HUES48 (cell line): ENCODE data around the gene PRSS12.

ENCODE experiments used
- H3K27ac ChIP-seq: one replicate; pipeline ENCODE4 v1.7.0; 2013; ENCODE audit warnings: low read depth, low read length, inconsistent platforms
- H3K27me3 ChIP-seq: 2 replicates; pipeline ENCODE4 v1.6.1; 2013; ENCODE audit warnings: mild to moderate bottlenecking, low read length; ENCODE audit not compliant: control insufficient read depth, insufficient read depth
- H3K36me3 ChIP-seq: 2 replicates; pipeline ENCODE4 v1.6.1; 2013; ENCODE audit warnings: low read length; ENCODE audit not compliant: control insufficient read depth, insufficient read depth
- H3K4me1 ChIP-seq: 2 replicates; pipeline ENCODE4 v1.6.1; 2013; ENCODE audit warnings: mild to moderate bottlenecking, low read length; ENCODE audit not compliant: control insufficient read depth, insufficient read depth
- H3K4me3 ChIP-seq: 2 replicates; pipeline ENCODE4 v1.5.1; 2013; ENCODE audit warnings: mild to moderate bottlenecking, low read depth, low read length
- H3K9ac ChIP-seq: 2 replicates; pipeline ENCODE4 v1.6.1; 2013; ENCODE audit warnings: mild to moderate bottlenecking, low read depth, low read length, moderate library complexity
- H3K9me3 ChIP-seq: 2 replicates; pipeline ENCODE4 v1.6.1; 2013; ENCODE audit warnings: low read length; ENCODE audit not compliant: control insufficient read depth, insufficient read depth

PRSS12 gene

DNA sequence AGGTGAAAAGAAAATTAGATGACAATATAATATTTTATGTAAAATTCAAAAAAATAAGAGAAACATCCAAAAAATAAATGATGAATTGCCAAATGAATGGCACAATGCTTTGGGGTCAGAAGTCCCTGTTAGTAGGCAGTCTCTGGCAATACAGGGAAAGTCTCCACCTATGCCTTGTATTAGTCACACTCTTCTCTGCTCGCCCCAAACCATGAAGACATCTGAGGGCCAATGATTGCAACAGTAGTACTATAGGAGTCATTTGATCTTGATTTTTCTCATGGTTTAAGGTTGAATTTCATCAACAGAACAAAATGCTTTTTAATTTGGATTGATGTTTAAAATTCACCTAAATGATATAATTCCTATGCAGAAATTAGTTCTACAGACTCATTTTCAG is 3.9 kb upstream of the PRSS12 start:
- no peak overlapping the region for H3K27ac ChIP-seq
- no peaks in the 10 kb centered on the region for H3K9me3 ChIP-seq
- H3K27me3 ChIP-seq, result peaks cover 21% of the 10 kb centered on the region
- no peak overlapping the region for H3K4me3 ChIP-seq
- peaks cover 9% of the 10 kb centered on the region for H3K4me1 ChIP-seq
- H3K36me3 ChIP-seq, result no peaks in the 10 kb centered on the region
- no peak overlapping the region for H3K9ac ChIP-seq

DNA sequence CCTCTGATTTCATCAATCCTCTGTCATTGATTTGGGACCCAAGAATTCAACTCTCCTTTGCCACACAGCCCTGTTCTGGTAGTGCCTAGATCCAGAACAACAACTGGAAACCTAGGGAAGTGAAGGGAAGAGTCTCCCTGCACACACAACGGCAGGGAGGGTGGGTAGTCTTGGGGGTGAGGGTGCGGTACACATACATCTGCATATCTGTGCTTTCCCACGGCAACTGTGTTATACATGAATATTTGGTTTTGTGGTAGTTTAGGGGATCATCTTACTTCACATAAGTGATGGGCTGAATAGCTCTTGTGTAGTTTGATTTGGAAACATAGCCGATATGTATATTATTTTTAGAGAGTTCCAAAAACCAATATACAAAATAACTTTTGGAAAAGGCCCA is 3.3 kb upstream of the PRSS12 start:
- Histone ChIP-seq H3K27ac (no peak overlapping the region), H3K9me3 (no peaks in the 10 kb centered on the region), H3K4me3 (no peak overlapping the region), H3K9ac (no peak overlapping the region), H3K4me1 (peaks cover 10% of the 10 kb centered on the region), H3K27me3 (peaks cover 27% of the 10 kb centered on the region), H3K36me3 (no peaks in the 10 kb centered on the region)

DNA sequence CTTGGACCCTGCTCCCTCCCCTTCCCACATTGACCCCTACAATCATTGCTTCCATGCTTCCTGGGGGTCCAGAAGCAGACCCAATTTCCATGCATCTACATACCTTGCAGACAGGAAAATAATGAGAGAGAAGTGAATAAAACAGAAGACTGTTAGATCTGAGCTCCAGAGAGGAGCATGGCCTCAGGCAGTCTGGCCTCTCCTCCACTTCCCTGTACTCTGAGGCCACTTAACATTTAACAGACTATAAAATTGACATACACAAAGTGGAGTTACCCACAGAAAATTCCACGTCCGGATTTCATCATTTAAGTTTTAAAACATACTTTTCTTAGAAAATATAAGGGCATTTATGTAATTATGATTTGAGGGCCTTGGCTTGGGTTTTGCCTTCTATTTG is 2.1 kb upstream of the PRSS12 start:
- Histone ChIP-seq H3K27ac (no peak overlapping the region), H3K4me1 (peaks cover 10% of the 10 kb centered on the region), H3K27me3 (peaks cover 33% of the 10 kb centered on the region), H3K9me3 (no peaks in the 10 kb centered on the region), H3K36me3 (no peaks in the 10 kb centered on the region), H3K4me3 (no peak overlapping the region), H3K9ac (no peak overlapping the region)

DNA sequence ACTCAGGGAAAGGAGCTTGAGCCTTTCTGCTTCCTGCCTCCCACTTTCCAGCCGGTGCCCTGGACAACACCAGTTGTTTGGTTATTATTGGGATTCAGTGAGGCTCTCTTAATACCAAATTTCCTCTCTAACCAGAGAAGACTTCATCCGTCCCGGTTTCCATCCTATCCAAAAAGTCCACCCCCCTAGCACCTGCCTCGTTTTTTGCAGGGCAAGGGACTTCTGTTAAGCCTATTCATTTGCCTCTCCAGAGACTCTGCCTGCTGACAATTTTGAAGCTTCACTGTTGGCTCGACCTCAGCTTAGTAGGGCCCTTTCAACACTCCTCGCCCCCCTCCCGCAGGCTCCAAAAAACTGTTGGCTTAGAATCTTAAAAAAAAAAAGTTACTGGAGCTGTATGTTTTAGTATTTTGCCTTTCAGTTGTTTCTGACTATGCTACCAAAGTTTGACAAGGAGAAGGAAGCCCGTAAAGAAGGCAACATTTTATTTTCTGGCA is 779 bp upstream of the PRSS12 start:
- Histone ChIP-seq H3K27me3 (peaks cover 33% of the 10 kb centered on the region), H3K9ac (no peak overlapping the region), H3K4me1 (peaks cover 10% of the 10 kb centered on the region), H3K9me3 (no peaks in the 10 kb centered on the region), H3K36me3 (no peaks in the 10 kb centered on the region), H3K27ac (no peak overlapping the region), H3K4me3 (peak overlapping the region; percentile 76)

DNA sequence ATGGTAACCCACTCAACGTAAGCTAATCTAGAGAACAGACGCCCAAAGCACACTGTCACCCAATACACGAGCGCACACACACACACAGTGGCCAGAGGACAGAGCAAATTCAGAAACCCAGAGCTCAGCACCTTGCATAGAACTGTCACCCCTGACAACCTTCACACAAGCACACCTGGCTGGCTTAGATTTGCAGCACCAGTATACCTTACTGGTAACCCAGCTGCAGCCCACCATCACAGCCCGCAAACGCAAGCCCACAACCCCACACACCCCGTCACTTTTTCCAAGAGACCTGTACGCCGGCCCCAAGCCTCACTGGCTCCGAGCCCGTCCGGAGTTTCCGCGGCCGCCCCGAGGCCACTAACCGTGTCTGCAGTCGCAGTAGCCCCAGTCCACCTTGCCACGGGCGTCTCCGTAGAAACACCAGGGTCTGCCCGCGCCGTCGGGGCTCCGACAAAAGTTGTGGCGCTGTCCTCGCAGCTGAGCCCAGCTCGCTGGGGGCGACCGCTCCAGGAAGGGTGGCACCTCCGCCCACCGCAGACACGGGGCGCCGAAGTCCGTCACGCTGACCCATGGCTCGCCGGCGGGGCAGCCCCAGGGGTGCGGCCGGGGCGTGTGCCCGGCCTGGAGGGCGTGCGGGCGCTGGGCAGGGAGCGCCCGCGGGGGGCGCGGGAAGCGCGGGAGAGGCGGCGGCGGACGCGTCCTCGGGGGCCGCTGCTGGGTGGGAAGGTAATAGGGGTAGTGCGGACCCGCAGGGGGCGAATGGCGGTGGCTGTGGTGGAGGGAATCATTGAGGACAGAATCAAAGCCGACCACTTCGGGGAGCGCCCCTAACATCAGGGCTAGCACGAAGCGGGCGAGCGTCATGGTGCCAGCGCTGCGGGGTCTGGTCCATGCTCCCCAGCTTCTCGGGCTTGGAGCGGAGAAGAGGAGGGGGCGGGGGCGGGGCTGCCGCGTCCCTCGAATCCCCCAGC is 664 bp downstream of the PRSS12 start:
- Histone ChIP-seq H3K9ac (no peak overlapping the region), H3K4me3 (peak overlapping the region; percentile 76), H3K36me3 (no peaks in the 10 kb centered on the region), H3K27ac (no peak overlapping the region), H3K27me3 (peaks cover 33% of the 10 kb centered on the region), H3K9me3 (no peaks in the 10 kb centered on the region), H3K4me1 (peaks cover 10% of the 10 kb centered on the region)

DNA sequence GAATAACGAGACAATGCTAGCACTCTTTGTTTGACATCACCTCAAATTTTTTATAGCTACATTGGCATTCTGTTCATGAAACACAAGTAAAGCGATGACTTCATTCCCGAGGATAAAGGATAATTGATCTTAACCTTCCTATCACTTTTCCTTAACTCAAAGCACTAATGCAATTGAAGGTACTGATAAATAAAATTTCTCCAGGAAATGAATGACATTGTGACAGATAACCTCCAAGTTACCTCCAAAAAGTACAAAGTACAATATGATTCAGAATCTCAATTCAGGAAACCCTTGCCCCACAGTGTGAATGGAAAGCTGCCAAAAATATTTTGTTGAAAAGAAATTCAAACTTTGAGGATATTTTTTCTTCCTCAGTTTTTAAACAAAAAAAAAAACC is 1.8 kb downstream of the PRSS12 start:
- H3K9me3 ChIP-seq, result no peaks in the 10 kb centered on the region
- no peak overlapping the region for H3K9ac ChIP-seq
- no peaks in the 10 kb centered on the region for H3K36me3 ChIP-seq
- peaks cover 33% of the 10 kb centered on the region for H3K27me3 ChIP-seq
- peaks cover 16% of the 10 kb centered on the region for H3K4me1 ChIP-seq
- no peak overlapping the region for H3K27ac ChIP-seq
- H3K4me3 ChIP-seq, result no peak overlapping the region

DNA sequence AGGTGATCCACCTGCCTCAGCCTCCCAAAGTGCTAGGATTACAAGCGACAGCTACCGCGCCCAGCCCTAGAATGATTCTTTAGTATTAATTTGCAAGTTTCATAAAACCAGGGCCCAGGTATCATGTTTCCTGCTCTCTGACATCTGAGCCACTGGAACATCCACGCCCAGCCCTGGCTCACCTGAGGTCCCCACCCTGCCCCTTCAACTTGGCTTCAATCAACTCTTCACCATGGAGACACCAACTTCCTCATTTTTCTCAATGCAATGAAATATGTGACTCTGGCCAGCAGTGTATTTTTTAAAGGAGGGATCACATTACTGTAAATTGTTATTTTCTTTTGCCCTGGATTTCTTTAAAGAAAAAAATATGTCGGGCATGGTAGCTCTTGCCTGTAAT is 3.9 kb downstream of the PRSS12 start:
- Histone ChIP-seq H3K27me3 (peaks cover 30% of the 10 kb centered on the region), H3K9me3 (no peaks in the 10 kb centered on the region)

DNA sequence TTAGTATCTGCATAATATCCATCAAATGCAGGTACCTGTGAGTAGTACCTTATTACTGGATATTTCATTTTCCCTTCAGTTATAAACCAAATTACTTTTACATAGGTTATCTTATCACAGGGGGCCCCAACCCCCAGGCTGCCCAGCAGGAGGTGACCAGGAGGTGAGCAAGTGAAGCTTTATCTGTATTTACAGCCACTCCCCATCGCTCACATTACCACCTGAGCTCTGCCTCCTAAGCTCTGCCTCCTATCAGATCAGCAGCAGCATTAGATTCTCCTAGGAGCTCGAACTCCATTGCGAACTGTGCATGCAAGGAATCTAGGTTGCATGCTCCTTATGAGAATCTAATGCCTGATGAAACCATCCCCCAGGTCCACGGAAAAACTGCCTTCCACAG is 6.3 kb downstream of the PRSS12 start:
- Histone ChIP-seq H3K27ac (no peak overlapping the region), H3K36me3 (no peaks in the 10 kb centered on the region), H3K9ac (no peak overlapping the region), H3K4me1 (peaks cover 21% of the 10 kb centered on the region), H3K27me3 (peaks cover 10% of the 10 kb centered on the region), H3K9me3 (no peaks in the 10 kb centered on the region), H3K4me3 (no peak overlapping the region)

More for the DNA sequence above, 3.9 kb downstream of the PRSS12 start:
- Histone ChIP-seq H3K9ac (no peak overlapping the region), H3K4me3 (no peak overlapping the region), H3K4me1 (peaks cover 30% of the 10 kb centered on the region), H3K36me3 (no peaks in the 10 kb centered on the region), H3K27ac (no peak overlapping the region)

DNA sequence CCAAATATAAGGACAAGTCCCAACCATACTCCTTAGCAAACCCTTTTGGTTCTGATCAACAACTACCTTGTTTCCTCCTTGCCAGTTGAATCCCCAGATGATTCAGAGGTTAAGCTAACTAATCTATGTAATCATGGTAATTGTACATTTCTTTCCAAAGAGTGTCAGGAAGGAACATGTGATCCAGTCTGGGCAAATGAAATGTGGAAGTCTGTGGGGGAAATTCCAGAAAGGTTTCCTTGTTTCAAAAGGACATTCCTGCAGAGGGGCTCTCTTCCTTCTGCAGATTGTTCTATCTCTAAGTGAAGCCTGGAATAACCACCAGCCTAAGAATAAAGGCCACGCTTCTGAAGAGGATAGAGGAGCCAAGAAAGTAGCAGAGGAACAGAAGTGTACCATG is 7.0 kb downstream of the PRSS12 start:
- Histone ChIP-seq H3K36me3 (no peaks in the 10 kb centered on the region), H3K27me3 (peaks cover 3% of the 10 kb centered on the region), H3K4me3 (no peak overlapping the region), H3K4me1 (peaks cover 21% of the 10 kb centered on the region), H3K27ac (no peak overlapping the region), H3K9ac (no peak overlapping the region), H3K9me3 (no peaks in the 10 kb centered on the region)

DNA sequence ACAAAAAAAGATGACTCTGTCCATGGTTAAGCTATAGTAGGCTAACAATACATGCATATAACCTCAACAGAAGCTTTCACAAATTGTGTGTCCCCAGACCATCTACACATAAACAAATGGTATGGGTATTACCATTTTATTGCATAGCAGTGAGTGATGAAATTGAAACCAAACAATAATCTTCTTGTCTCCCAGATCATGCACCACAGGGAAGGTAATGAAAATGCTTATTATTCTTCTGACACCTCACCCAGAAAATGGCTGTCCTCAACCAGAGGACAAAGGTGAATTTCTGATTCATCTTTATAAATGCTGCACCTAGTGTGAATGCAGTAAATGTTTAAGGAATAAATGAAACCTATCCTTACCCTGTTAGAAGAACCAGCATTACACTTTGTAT is 8.0 kb downstream of the PRSS12 start:
- H3K9ac ChIP-seq, result no peak overlapping the region
- H3K27me3 ChIP-seq, result no peaks in the 10 kb centered on the region
- no peak overlapping the region for H3K27ac ChIP-seq
- H3K36me3 ChIP-seq, result no peaks in the 10 kb centered on the region
- no peaks in the 10 kb centered on the region for H3K9me3 ChIP-seq
- peaks cover 30% of the 10 kb centered on the region for H3K4me1 ChIP-seq
- no peak overlapping the region for H3K4me3 ChIP-seq

DNA sequence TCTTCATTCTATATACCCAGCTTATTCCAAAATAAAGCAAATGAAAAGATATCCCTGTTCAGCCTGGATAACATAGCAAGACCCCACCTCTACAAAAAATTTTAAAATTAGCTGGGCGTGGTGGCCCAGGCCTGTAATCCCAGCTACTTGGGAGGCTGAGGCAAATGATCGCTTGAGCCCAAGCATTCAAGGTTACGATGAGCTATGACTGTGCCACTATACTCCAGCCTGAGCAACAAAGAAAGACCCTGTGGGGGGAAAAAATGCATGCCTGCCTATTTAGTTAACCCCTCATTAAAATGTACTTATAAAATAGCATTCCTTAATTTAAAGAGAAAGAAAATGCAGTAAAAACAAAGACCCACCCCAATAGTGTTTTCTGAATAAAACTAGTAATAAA is 9.3 kb downstream of the PRSS12 start:
- Histone ChIP-seq H3K9ac (no peak overlapping the region), H3K4me1 (peaks cover 35% of the 10 kb centered on the region), H3K36me3 (no peaks in the 10 kb centered on the region), H3K27me3 (no peaks in the 10 kb centered on the region), H3K9me3 (no peaks in the 10 kb centered on the region), H3K27ac (no peak overlapping the region), H3K4me3 (no peak overlapping the region)
